Measurements from ENCODE around the gene KDM3B. TPM values are rescaled to one million over a fixed set of nuclear protein-coding genes. Genes with fewer than 3 reads are reported as not detected.

The KDM3B gene
- total RNA-seq, 2 donors from 2014 or later = 98.2 to 104 TPM

DNA sequence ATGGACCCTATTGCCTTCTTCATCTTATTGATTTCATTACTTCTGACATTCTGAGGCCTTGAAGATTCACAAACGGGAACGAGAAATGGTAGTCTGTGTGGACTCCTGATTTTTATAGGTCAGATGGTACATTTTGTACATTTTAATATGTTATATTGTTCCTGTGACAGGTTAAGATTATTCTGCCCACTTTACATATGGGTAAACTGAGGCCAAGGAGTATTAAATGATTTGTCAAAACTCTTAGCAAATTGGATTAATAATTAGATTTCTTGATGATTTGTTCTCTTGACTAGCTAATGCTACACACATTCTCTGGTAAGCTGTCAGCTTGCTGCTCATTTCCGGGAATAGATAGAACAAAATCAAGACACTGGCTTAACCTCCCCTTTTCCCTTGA is 12.5 kb upstream of the KDM3B start:
- H3K4me3 ChIP-seq (ENCODE audit: low read length) = peak overlapping the region; percentile 100
- H3K4me1 ChIP-seq (ENCODE audit: control insufficient read depth, insufficient read depth, low read length) = peaks cover 5% of the 10 kb centered on the region
- Mint-ChIP-seq H3K27ac (peak overlapping the region; percentile 96), H3K9me3 (no peaks in the 10 kb centered on the region), H3K4me3 (peak overlapping the region; percentile 82), H3K36me3 (ENCODE audit: low read depth) (peaks cover 34% of the 10 kb centered on the region), H3K27me3 (ENCODE audit: insufficient read depth) (no peaks in the 10 kb centered on the region), H3K4me1 (peaks cover 31% of the 10 kb centered on the region)
- no peak overlapping the region for H3K9ac ChIP-seq (ENCODE audit: extremely low read depth, low read length, poor library complexity, severe bottlenecking)
- H3K36me3 ChIP-seq (ENCODE audit: control insufficient read depth, insufficient read depth, low read length) = peaks cover 39% of the 10 kb centered on the region
- no peaks in the 10 kb centered on the region for H3K9me3 ChIP-seq (ENCODE audit: control insufficient read depth, low read length)
- no peak overlapping the region for H3K27ac ChIP-seq (ENCODE audit: low read depth, low read length)
- TF ChIP-seq, protein P1, sequence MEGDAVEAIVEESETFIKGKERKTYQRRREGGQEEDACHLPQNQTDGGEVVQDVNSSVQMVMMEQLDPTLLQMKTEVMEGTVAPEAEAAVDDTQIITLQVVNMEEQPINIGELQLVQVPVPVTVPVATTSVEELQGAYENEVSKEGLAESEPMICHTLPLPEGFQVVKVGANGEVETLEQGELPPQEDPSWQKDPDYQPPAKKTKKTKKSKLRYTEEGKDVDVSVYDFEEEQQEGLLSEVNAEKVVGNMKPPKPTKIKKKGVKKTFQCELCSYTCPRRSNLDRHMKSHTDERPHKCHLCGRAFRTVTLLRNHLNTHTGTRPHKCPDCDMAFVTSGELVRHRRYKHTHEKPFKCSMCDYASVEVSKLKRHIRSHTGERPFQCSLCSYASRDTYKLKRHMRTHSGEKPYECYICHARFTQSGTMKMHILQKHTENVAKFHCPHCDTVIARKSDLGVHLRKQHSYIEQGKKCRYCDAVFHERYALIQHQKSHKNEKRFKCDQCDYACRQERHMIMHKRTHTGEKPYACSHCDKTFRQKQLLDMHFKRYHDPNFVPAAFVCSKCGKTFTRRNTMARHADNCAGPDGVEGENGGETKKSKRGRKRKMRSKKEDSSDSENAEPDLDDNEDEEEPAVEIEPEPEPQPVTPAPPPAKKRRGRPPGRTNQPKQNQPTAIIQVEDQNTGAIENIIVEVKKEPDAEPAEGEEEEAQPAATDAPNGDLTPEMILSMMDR (conservative IDR thresholded peaks at IDR 0.05) = no peak
- H3K27me3 ChIP-seq (ENCODE audit: control insufficient read depth, insufficient read depth, low read length, poor library complexity, severe bottlenecking) = no peaks in the 10 kb centered on the region
- DNase-seq = no peak
- WGBS, 2 experiments (ENCODE audit: insufficient coverage in 1 of 2, insufficient read length in 1 of 2) = 89 to 90% methylated on average over 3 of the region's 3 CpGs

DNA sequence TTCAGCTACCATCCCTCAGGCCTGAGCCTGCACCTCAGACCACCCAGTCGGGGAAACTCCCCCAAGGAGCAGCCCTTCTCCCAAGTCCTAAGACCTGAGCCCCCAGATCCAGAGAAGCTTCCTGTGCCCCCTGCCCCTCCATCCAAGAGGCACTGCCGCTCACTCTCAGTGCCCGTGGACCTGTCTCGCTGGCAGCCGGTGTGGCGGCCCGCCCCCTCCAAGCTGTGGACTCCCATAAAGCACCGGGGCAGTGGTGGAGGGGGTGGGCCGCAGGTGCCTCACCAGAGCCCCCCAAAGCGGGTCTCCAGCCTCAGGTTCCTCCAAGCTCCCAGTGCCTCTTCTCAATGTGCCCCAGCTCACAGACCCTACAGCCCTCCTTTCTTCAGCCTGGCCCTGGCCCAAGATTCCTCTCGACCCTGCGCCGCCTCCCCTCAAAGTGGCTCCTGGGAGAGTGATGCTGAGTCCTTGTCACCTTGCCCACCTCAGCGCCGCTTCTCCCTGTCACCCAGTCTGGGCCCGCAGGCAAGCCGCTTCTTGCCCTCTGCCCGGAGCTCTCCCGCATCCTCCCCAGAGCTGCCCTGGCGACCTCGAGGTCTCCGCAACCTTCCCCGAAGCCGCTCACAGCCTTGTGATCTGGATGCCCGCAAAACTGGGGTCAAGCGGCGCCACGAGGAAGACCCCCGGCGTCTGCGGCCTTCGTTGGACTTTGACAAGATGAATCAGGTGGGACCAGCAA is 7.4 kb upstream of the KDM3B start:
- Mint-ChIP-seq H3K9me3 (no peaks in the 10 kb centered on the region), H3K4me1 (peaks cover 15% of the 10 kb centered on the region), H3K27ac (no peak overlapping the region), H3K27me3 (ENCODE audit: insufficient read depth) (no peaks in the 10 kb centered on the region), H3K36me3 (ENCODE audit: low read depth) (peaks cover 74% of the 10 kb centered on the region), H3K4me3 (no peak overlapping the region)
- no peak overlapping the region for H3K9ac ChIP-seq (ENCODE audit: extremely low read depth, low read length, poor library complexity, severe bottlenecking)
- no peak overlapping the region for H3K4me3 ChIP-seq (ENCODE audit: low read length)
- H3K4me1 ChIP-seq (ENCODE audit: control insufficient read depth, insufficient read depth, low read length) = peaks cover 2% of the 10 kb centered on the region
- H3K27ac ChIP-seq (ENCODE audit: low read depth, low read length) = no peak overlapping the region
- H3K9me3 ChIP-seq (ENCODE audit: control insufficient read depth, low read length) = no peaks in the 10 kb centered on the region
- TF ChIP-seq, protein P1 (conservative IDR thresholded peaks at IDR 0.05) = no peak
- DNase-seq = no peak
- peaks cover 79% of the 10 kb centered on the region for H3K36me3 ChIP-seq (ENCODE audit: control insufficient read depth, insufficient read depth, low read length)
- no peaks in the 10 kb centered on the region for H3K27me3 ChIP-seq (ENCODE audit: control insufficient read depth, insufficient read depth, low read length, poor library complexity, severe bottlenecking)
- WGBS, 2 experiments (ENCODE audit: insufficient coverage in 1 of 2, insufficient read length in 1 of 2) = 95 to 96% methylated on average over 4 to 32 of the region's 32 CpGs

DNA sequence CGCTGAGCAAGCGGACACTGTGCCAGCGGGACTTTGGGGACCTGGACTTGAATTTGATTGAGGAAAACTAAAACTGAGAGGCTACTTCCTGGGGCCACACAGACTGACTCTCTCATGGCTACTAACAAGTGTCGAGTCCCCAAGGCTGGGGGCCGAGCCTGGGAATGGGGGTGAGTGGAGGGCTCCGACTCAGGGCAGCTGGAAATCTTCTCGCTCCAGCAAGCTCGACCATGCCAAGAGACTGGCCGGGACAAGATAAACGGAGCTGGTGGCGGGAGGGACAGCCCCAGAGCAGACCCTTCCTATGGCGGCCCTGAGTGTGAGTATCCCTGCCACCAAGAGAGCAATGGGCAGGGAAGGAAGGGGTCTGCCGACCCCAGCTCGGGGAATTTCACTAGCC is 5.6 kb upstream of the KDM3B start:
- peaks cover 4% of the 10 kb centered on the region for H3K4me1 Mint-ChIP-seq
- WGBS, 2 experiments (ENCODE audit: insufficient coverage in 1 of 2, insufficient read length in 1 of 2) = 95 to 98% methylated on average over 11 to 14 of the region's 14 CpGs
- no peak overlapping the region for H3K4me3 Mint-ChIP-seq

More for the DNA sequence above, 5.6 kb upstream of the KDM3B start:
- Mint-ChIP-seq H3K9me3 (peaks cover 6% of the 10 kb centered on the region), H3K27me3 (ENCODE audit: insufficient read depth) (no peaks in the 10 kb centered on the region), H3K27ac (no peak overlapping the region), H3K36me3 (ENCODE audit: low read depth) (peaks cover 75% of the 10 kb centered on the region)
- H3K4me3 ChIP-seq (ENCODE audit: low read length) = no peak overlapping the region
- H3K36me3 ChIP-seq (ENCODE audit: control insufficient read depth, insufficient read depth, low read length) = peaks cover 72% of the 10 kb centered on the region
- DNase-seq = no peak
- H3K27ac ChIP-seq (ENCODE audit: low read depth, low read length) = no peak overlapping the region
- TF ChIP-seq, protein P1 (conservative IDR thresholded peaks at IDR 0.05) = no peak
- peaks cover 3% of the 10 kb centered on the region for H3K9me3 ChIP-seq (ENCODE audit: control insufficient read depth, low read length)
- no peaks in the 10 kb centered on the region for H3K27me3 ChIP-seq (ENCODE audit: control insufficient read depth, insufficient read depth, low read length, poor library complexity, severe bottlenecking)
- no peak overlapping the region for H3K9ac ChIP-seq (ENCODE audit: extremely low read depth, low read length, poor library complexity, severe bottlenecking)
- H3K4me1 ChIP-seq (ENCODE audit: control insufficient read depth, insufficient read depth, low read length) = no peaks in the 10 kb centered on the region

Data from endodermal cell (in vitro differentiated cells).